ENCODE results near the gene SPAG8. TPM values are rescaled to one million over a fixed set of nuclear protein-coding genes. Genes with fewer than 3 reads are reported as not detected.

The SPAG8 gene
- total RNA-seq, 4 donors from 2014 or later: 0.81 to 2.1 (median 1.4) TPM

- no peak for ATAC-seq
- TF ChIP-seq, protein P1, sequence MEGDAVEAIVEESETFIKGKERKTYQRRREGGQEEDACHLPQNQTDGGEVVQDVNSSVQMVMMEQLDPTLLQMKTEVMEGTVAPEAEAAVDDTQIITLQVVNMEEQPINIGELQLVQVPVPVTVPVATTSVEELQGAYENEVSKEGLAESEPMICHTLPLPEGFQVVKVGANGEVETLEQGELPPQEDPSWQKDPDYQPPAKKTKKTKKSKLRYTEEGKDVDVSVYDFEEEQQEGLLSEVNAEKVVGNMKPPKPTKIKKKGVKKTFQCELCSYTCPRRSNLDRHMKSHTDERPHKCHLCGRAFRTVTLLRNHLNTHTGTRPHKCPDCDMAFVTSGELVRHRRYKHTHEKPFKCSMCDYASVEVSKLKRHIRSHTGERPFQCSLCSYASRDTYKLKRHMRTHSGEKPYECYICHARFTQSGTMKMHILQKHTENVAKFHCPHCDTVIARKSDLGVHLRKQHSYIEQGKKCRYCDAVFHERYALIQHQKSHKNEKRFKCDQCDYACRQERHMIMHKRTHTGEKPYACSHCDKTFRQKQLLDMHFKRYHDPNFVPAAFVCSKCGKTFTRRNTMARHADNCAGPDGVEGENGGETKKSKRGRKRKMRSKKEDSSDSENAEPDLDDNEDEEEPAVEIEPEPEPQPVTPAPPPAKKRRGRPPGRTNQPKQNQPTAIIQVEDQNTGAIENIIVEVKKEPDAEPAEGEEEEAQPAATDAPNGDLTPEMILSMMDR (IDR thresholded peaks at IDR 0.05): no peak
- no peak for TF ChIP-seq POLR2A (IDR thresholded peaks at IDR 0.05)
- no peak for TF ChIP-seq EP300 (IDR thresholded peaks at IDR 0.05)
- TF ChIP-seq POLR2AphosphoS5 (IDR thresholded peaks at IDR 0.05): no peak
- Histone ChIP-seq H3K9me3 (no peaks in the 10 kb centered on the region), H3K36me3 (peaks cover 0 to 17% of the 10 kb centered on the region in 2 donors), H3K27me3 (no peaks in the 10 kb centered on the region), H3K4me1 (peaks cover 0 to 75% (median 21%) of the 10 kb centered on the region in 3 donors), H3K4me3 (no peak overlapping the region), H3K27ac (no peak overlapping the region)
- WGBS, 2 donors (ENCODE audit: low coverage in 1 of 2): 63 to 75% methylated on average over 3 to 4 of the region's 4 CpGs
These were observed 19.0 kb upstream of the SPAG8 start for GRCh38 chr9:35831040-35831439.

DNA sequence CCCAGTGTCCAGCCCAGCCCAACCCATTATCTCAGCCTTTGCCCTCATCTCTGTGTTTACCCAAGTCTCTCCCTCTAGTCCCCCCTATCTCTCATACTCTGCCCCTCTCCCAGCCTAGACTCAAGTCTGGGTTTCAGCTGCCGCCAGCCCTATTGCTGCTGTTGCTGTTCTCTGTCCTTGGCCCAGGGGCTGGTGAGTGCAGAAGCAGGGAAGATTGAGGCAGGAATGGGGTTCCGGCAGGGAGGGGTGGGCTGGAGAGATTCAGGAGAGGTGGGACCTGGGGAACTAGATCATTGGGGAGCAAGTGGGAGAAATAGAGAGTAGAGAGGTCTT lies 17.7 kb upstream of the SPAG8 start:
- Histone ChIP-seq H3K4me1 (peaks cover 0 to 75% (median 21%) of the 10 kb centered on the region in 3 donors), H3K4me3 (peak overlapping the region; percentile 54 to 94), H3K27ac (peak overlapping the region; percentile 80 to 98 (median 96)), H3K36me3 (peaks cover 0 to 5% of the 10 kb centered on the region in 2 donors), H3K9me3 (no peaks in the 10 kb centered on the region), H3K27me3 (no peaks in the 10 kb centered on the region)
- no peak for ATAC-seq
- WGBS, 2 donors (ENCODE audit: low coverage in 1 of 2): 11% methylated on average over 1 of the region's 2 CpGs; no CpG with 5 or more reads in 1 of the 2 donors
- TF ChIP-seq POLR2AphosphoS5 (IDR thresholded peaks at IDR 0.05) (no peak), EP300 (IDR thresholded peaks at IDR 0.05) (no peak), POLR2A (IDR thresholded peaks at IDR 0.05) (no peak)
- TF ChIP-seq, protein P1 (IDR thresholded peaks at IDR 0.05): no peak

GRCh38 chr9:35829084-35829763 lies 17.2 kb upstream of the SPAG8 start, which contains the start of gene TMEM8B:
Gene TMEM8B, plus strand, starts transcription at chr9:35829228. Its CDS starts 220 bp downstream, at chr9:35829448.
- Histone ChIP-seq H3K27me3 (no peaks in the 10 kb centered on the region), H3K27ac (peak within 1 kb of the TSS; percentile 80 to 98 (median 96)), H3K36me3 (peaks cover 0 to 1% of the 10 kb centered on the region in 2 donors), H3K9me3 (no peaks in the 10 kb centered on the region), H3K4me3 (peak within 1 kb of the TSS; percentile 54 to 94), H3K4me1 (peaks cover 0 to 70% (median 21%) of the 10 kb centered on the region in 3 donors)
- peak; percentile 93 for ATAC-seq
- TF ChIP-seq EP300 (IDR thresholded peaks at IDR 0.05): no peak
- TF ChIP-seq POLR2A (IDR thresholded peaks at IDR 0.05): peak; percentile 20 to 64
- 0% methylated on average over 8 of the region's 53 CpGs; no CpG with 5 or more reads in 1 of the 2 donors for WGBS, 2 donors (ENCODE audit: low coverage in 1 of 2)

GRCh38 chr9:35828716-35829083 lies 16.6 kb upstream of the SPAG8 start, which contains the start of gene FAM221B:
Gene FAM221B, minus strand, starts transcription at chr9:35828732. Its CDS starts 2,571 bp downstream, at chr9:35826161.
- H3K9me3 ChIP-seq: no peaks in the 10 kb centered on the region
- no peaks in the 10 kb centered on the region for H3K36me3 ChIP-seq
- peak within 1 kb of the TSS; percentile 80 to 98 (median 96) for H3K27ac ChIP-seq
- no peaks in the 10 kb centered on the region for H3K27me3 ChIP-seq
- H3K4me3 ChIP-seq: peak within 1 kb of the TSS; percentile 54 to 94
- TF ChIP-seq POLR2AphosphoS5 (IDR thresholded peaks at IDR 0.05) (no peak), POLR2A (IDR thresholded peaks at IDR 0.05) (no peak), EP300 (IDR thresholded peaks at IDR 0.05) (no peak)
- TF ChIP-seq, protein P1 (IDR thresholded peaks at IDR 0.05): no peak
- ATAC-seq: no peak
- peaks cover 0 to 65% (median 21%) of the 10 kb centered on the region in 3 donors for H3K4me1 ChIP-seq
- WGBS, 2 donors (ENCODE audit: low coverage in 1 of 2): 3 to 4% methylated on average over 7 to 8 of the region's 21 CpGs

GRCh38 chr9:35827486-35827885 lies 15.4 kb upstream of the SPAG8 start:
- peaks cover 0 to 53% (median 16%) of the 10 kb centered on the region in 3 donors for H3K4me1 ChIP-seq
- WGBS, 2 donors (ENCODE audit: low coverage in 1 of 2): 36 to 49% methylated on average over 2 to 3 of the region's 3 CpGs
- no peak overlapping the region for H3K4me3 ChIP-seq
- ATAC-seq: no peak
- H3K9me3 ChIP-seq: no peaks in the 10 kb centered on the region
- no peaks in the 10 kb centered on the region for H3K36me3 ChIP-seq
- peak overlapping the region in 3 of 4 donors; percentile 51 to 98 (median 95) for H3K27ac ChIP-seq
- TF ChIP-seq, protein P1 (IDR thresholded peaks at IDR 0.05): no peak
- peak; percentile 63 for TF ChIP-seq POLR2AphosphoS5 (IDR thresholded peaks at IDR 0.05)
- no peaks in the 10 kb centered on the region for H3K27me3 ChIP-seq
